Stimulated activated CD4-positive, alpha-beta T cell treated with anti-CD3 and anti-CD28 coated beads, Interleukin-4, amount 100 ng/mL, for 1 hour (primary cell): ENCODE measurements around the gene CUEDC2.

Source experiments
- DNase-seq: peaks from one replicate; pipeline ENCODE4 v3.0.0-alpha.2; 2020

Gene CUEDC2

GRCh38 chr10:102395400-102396316 lies 36.7 kb downstream of the CUEDC2 start, which contains the start of gene NFKB2:
TSS of gene NFKB2 (plus strand) at chr10:102395705. CDS start at chr10:102395960, 255 bp downstream.
- DNase-seq: peak; percentile 92

GRCh38 chr10:102394801-102395399 lies 37.5 kb downstream of the CUEDC2 start:
- DNase-seq: peak; percentile 69

GRCh38 chr10:102394079-102394800 lies 38.1 kb downstream of the CUEDC2 start:
- DNase-seq: peak; percentile 98

- no peak for DNase-seq
Measured at GRCh38 chr10:102393411-102394078, 38.8 kb downstream of the CUEDC2 start.

- DNase-seq: no peak
Measured at GRCh38 chr10:102392306-102392705, 40.1 kb downstream of the CUEDC2 start.

- DNase-seq: no peak
Measured at GRCh38 chr10:102389894-102390293, 42.5 kb downstream of the CUEDC2 start.

GRCh38 chr10:102384606-102385429 lies 47.6 kb downstream of the CUEDC2 start:
- no peak for DNase-seq

GRCh38 chr10:102384053-102384452 lies 48.3 kb downstream of the CUEDC2 start:
- DNase-seq: no peak

- DNase-seq: no peak
Measured at GRCh38 chr10:102382871-102383270, 49.5 kb downstream of the CUEDC2 start.

- no peak for DNase-seq
Measured at GRCh38 chr10:102381983-102382382, 50.4 kb downstream of the CUEDC2 start.

- DNase-seq: no peak
Measured at GRCh38 chr10:102379383-102379782, 53.0 kb downstream of the CUEDC2 start.

GRCh38 chr10:102376901-102377300 lies 55.5 kb downstream of the CUEDC2 start:
- no peak for DNase-seq

GRCh38 chr10:102375867-102376266 lies 56.5 kb downstream of the CUEDC2 start:
- no peak for DNase-seq

GRCh38 chr10:102375250-102375649 lies 57.1 kb downstream of the CUEDC2 start:
- DNase-seq: no peak
